Gastroesophageal sphincter (tissue), 3 donors: ENCODE data around the gene TUBGCP6.

Source experiments
- CTCF ChIP-seq, 4 experiments: fragments of 200-600 bp in 2 of 4; fragments of 450-650 bp in 2 of 4; sonication (generic) in 1 of 4; IDR thresholded peaks; one replicate each; pipeline ENCODE4 v1.5.1; 2017 to 2019; ENCODE audit warnings: antibody characterized with exemption in 4 of 4, mild to moderate bottlenecking in 2 of 4, moderate library complexity in 2 of 4
- POLR2A ChIP-seq, 2 donors: fragments of 450-650 bp; IDR thresholded peaks; one replicate each; pipeline ENCODE4 v1.6.1; 2017; ENCODE audit warnings: antibody characterized with exemption in 2 of 2, mild to moderate bottlenecking in 2 of 2, moderate library complexity in 1 of 2

GRCh38 chr22:50216055-50216683 is 28.7 kb downstream of the TUBGCP6 start:
- TF ChIP-seq CTCF (IDR thresholded peaks at IDR 0.05) (no peak), POLR2A (IDR thresholded peaks at IDR 0.05) (no peak)
